Activated CD4-positive, alpha-beta T cell treated with anti-CD3 and anti-CD28 coated beads, Interleukin-2, amount 50 U/mL, for 1 hour (primary cell): ENCODE measurements around the gene INHBC.
"Not testable (repeated sequence)": the region's sequence is repeated elsewhere in the genome, so short reads cannot be mapped to it uniquely, and the experiment has no call there.

Experiments used
- DNase-seq: peaks from one replicate; pipeline ENCODE4 v3.0.0-alpha.2; 2020

The INHBC gene

DNA sequence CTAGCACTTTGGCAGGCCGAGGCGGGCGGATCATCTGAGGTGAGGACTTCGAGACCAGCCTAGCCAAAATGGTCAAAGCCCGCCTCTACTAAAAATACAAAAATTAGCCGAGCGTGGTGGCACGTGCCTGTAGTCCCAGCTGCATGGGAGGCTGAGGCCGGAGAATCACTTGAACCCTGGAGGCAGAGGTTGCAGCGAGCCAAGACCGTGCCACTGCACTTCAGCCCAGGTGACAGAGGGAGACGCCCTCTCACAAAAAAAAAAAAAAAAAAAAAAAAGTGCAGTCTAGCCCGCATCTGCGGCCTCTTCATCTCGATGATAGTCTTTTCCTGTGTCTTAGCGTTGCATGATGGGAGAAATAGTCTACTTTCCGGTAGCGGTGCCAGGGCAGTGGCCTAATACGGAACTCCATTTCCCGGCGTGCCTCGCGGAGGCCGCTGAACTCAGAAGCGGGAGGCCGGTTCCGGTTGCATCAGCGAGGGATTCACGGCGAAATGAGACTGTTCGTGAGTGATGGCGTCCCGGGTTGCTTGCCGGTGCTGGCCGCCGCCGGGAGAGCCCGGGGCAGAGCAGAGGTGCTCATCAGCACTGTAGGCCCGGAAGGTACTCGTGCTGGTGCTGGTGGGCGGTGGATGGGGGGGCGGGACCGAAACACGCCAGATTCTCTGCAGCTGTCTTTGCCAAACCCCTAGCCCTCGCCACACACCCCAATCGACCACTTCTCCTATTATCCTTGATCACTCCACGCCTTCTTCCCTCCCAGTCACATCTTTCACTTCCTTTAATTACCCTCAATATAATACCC lies 53.2 kb downstream of the INHBC start, which contains the start of gene MARS1:
MARS1 (plus strand) TSS at position 472 of the 805 bp plus-strand sequence; CDS start at position 495, 23 bp downstream.
- peak; percentile 89 for DNase-seq

DNA sequence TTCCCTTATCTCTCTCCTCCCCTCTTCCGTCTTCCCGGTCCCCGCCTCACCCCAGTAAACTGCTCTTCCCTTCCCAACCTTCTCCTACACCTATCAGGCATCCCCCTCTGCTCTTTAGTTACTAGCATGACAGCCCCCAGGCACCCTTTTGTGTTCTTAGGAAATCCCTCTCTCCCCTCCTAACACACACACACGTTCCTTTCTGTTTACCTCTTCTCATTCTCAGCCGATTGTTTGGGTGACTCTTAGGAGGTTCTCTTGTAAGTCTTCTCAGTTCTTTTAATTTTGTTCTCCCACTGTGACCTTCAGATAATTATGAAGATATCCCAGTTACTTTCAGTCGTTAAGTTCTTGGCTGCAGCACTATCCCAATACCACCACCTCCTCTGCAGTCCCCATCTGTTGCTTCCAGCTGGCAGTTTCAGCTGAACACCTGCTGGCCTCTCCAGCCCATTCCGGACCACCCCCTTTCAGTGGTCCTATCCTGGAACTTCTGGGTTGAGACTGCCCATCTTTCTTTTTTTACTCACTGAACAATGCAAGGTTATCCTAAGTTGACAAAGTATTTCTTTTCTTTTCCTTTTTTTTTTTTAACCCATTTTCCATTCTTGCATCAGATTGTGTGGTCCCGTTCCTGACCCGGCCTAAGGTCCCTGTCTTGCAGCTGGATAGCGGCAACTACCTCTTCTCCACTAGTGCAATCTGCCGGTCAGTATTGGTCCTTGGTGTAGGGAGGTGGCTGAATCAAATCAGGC lies 54.0 kb downstream of the INHBC start:
- no peak for DNase-seq

GRCh38 chr12:57489157-57489641 lies 54.6 kb downstream of the INHBC start:
- DNase-seq: no peak

DNA sequence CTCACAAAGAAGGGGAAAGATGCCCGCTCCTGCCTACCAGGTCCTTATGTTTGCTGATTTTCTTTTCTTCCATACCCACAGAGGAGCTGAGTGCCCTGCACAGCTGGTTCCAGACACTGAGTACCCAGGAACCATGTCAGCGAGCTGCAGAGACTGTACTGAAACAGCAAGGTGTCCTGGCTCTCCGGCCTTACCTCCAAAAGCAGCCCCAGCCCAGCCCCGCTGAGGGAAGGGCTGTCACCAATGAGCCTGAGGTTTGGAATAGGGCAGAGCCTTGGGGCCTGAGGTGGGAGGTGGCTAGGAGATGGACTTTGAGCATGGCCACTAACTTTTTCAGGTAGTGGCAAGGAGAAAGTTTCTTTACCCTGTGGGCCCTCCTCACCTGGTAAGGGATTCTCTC lies 55.5 kb downstream of the INHBC start:
- no peak for DNase-seq

GRCh38 chr12:57491393-57492280 lies 57.1 kb downstream of the INHBC start:
- DNase-seq: no peak

- DNase-seq: not testable (repeated sequence)
Measured at GRCh38 chr12:57495051-57495701, 60.6 kb downstream of the INHBC start.

DNA sequence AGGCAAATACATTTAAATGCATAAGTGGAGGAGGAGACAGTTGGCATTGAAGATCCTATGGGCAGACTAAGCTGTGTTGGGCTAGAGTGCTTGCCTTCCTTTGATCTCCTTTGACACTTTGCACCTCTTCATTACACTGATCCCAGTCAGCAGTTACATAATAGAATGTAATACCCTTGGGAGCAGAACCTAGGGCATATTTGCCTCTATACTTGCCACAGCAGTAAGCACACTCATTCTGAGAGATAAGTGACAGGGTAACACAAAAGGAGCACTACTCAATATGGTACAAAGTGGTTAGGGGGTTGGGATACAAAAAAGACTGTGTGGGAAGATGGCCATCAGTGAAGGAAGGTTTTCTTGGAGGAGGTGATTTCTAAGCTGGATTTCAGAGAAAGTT lies 62.2 kb downstream of the INHBC start:
- no peak for DNase-seq

DNA sequence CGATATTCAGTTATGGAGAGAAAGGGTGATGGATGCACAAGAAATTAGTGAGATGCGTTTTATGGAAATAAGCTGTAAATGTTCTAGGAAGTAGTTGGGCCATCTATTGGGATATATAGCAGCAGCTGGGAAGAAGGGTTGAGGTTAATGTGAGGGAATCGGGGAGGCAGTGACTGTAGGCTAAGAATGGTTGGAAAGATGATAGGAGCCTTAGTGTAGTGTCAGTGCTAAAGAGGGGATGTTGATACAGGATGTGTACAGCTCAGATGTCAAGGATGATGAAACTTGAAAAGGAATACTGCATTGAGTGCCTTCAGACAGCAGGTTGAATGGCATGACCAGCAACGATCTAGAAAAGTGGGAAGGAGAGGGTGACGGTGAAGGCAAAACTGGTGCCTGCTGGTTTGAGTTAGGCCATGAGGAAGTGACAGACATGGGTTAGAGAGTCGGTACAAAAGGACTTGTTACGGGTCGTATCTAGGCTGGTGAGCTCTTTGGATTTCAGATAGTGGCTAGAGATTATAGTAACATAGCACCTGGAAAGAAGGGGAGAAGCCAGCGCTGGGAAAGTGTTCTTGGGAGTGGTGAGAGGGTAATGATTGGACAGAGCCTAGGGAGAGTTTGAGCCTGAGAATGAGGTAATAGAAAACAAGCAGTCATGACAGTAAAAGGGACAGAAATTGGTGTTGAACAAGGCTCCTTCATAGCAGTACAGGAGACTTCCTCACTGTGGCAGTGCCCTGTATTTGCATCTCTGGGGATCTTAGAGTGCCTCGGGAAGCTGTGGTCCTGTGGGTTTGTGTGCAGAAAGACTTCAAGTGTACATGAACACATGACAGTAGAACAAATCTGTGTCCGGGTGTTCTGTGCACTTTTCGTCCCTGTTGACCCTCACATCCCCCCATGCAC lies 62.9 kb downstream of the INHBC start:
- DNase-seq: no peak

- DNase-seq: no peak
Measured at GRCh38 chr12:57498132-57498502, 63.5 kb downstream of the INHBC start.

- DNase-seq: no peak
Measured at GRCh38 chr12:57498571-57498970, 64.0 kb downstream of the INHBC start.

DNA sequence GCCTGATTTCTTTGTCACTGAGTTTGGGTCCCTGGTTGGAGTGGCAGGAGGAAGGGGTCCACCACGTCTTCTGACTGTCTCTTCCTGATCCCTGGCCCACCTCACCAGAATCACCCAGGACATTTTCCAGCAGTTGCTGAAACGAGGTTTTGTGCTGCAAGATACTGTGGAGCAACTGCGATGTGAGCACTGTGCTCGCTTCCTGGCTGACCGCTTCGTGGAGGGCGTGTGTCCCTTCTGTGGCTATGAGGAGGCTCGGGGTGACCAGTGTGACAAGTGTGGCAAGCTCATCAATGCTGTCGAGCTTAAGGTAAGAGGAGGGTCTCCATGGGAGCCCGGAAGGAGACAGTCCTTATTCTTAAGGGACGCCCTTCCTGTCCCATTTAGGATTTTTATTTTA lies 65.6 kb downstream of the INHBC start:
- no peak for DNase-seq
